ENCODE data around the gene BCL2. TPM values are rescaled to one million over a fixed set of nuclear protein-coding genes. Genes with fewer than 3 reads are reported as not detected.

Gene BCL2
- total RNA-seq, 1 experiment from 2014 or later = 2.5 TPM

- RAD21 ChIA-PET (ENCODE audit: low non-redundant PET in 1 of 2, low total read pairs in 2 of 2, uncharacterized antibody in 2 of 2, unreplicated experiment in 2 of 2) = no interaction called here
- intact Hi-C loops (cut with micrococcal nuclease) = loop anchor here (10.0 kb wide), 1 partner anchor 841 kb away; no protein-coding TSS in a partner anchor
- BruUV-seq (replicated peaks) = no TSS peak
Observed at GRCh38 chr18:63326011-63326410, 6.4 kb upstream of the BCL2 start.

GRCh38 chr18:63325086-63325686, 5.6 kb upstream of the BCL2 start:
- ATAC-seq (no peak), DNase-seq (ENCODE audit: low read depth, low spot score) (no peak)
- RAD21 ChIA-PET (ENCODE audit: low non-redundant PET in 1 of 2, low total read pairs in 2 of 2, uncharacterized antibody in 2 of 2, unreplicated experiment in 2 of 2) = no interaction called here
- Histone ChIP-seq H3K36me3 (ENCODE audit: control insufficient read depth in 1 of 2, insufficient read depth in 2 of 2, low read length in 2 of 2) (no peaks in the 10 kb centered on the region), H3K4me1 (ENCODE audit: control insufficient read depth in 1 of 2, insufficient read depth in 2 of 2, low read length in 2 of 2) (peaks cover 5 to 15% of the 10 kb centered on the region in 2 experiments; a peak in 2 of 4 replicates), H3K9me3 (ENCODE audit: control insufficient read depth in 1 of 2, insufficient read depth in 1 of 2, low read depth in 1 of 2, low read length in 2 of 2) (no peaks in the 10 kb centered on the region), H3K27ac (ENCODE audit: low read depth, low read length) (no peak overlapping the region), H3K27me3 (ENCODE audit: insufficient read depth, low read length) (no peaks in the 10 kb centered on the region), H3K9me2 (ENCODE audit: insufficient read depth) (no peaks in the 10 kb centered on the region), H3K4me3 (replicated peaks in 1 of 2; ENCODE audit: low read depth in 1 of 2, low read length in 2 of 2) (no peak overlapping the region), H3K4me2 (ENCODE audit: low read length) (no peak overlapping the region), H2AFZ (ENCODE audit: low read depth, low read length, poor library complexity, severe bottlenecking) (no peak overlapping the region), H3K79me2 (ENCODE audit: insufficient read depth, low read length) (no peaks in the 10 kb centered on the region), H3K9ac (ENCODE audit: low read length) (no peak overlapping the region), H4K20me1 (ENCODE audit: insufficient read depth) (no peaks in the 10 kb centered on the region)
- TF ChIP-seq RAD21 (IDR thresholded peaks at IDR 0.05; ENCODE audit: low read depth) (no peak), FOSL1 (IDR thresholded peaks at IDR 0.05; ENCODE audit: low read depth) (no peak), CEBPB (IDR thresholded peaks at IDR 0.05; ENCODE audit: low read depth) (no peak), YY1 (IDR thresholded peaks at IDR 0.05; ENCODE audit: extremely low read depth, insufficient replicate concordance, low read depth, low read length) (no peak), SIN3A (IDR thresholded peaks at IDR 0.05; ENCODE audit: low read depth) (no peak), MAX (IDR thresholded peaks at IDR 0.05) (no peak), SRF (IDR thresholded peaks at IDR 0.05; ENCODE audit: low read depth) (no peak)
- POLR2A ChIA-PET = no interaction called here
- BruUV-seq (replicated peaks) = no TSS peak
- CTCF ChIA-PET = interaction anchor here (0.9 to 4.2 kb wide), 5 partner anchors 114 to 309 kb away, joined by 3 to 18 read pairs (median 4); no protein-coding TSS in a partner anchor
- intact Hi-C loops (cut with micrococcal nuclease) = loop anchor here (10.0 kb wide), 1 partner anchor 840 kb away; no protein-coding TSS in a partner anchor

More at GRCh38 chr18:63326011-63326410, 6.4 kb upstream of the BCL2 start:
- Histone ChIP-seq H3K36me3 (ENCODE audit: control insufficient read depth in 1 of 2, insufficient read depth in 2 of 2, low read length in 2 of 2) (0 out of 4 replicates have a peak, but pooled peaks cover 0 to 2% of the 10 kb centered on the region in 2 experiments), H3K27me3 (ENCODE audit: insufficient read depth, low read length) (no peaks in the 10 kb centered on the region), H3K9me3 (ENCODE audit: control insufficient read depth in 1 of 2, insufficient read depth in 1 of 2, low read depth in 1 of 2, low read length in 2 of 2) (no peaks in the 10 kb centered on the region), H3K4me1 (ENCODE audit: control insufficient read depth in 1 of 2, insufficient read depth in 2 of 2, low read length in 2 of 2) (peaks cover 5 to 9% of the 10 kb centered on the region in 2 experiments; a peak in 2 of 4 replicates), H4K20me1 (ENCODE audit: insufficient read depth) (no peaks in the 10 kb centered on the region), H3K9me2 (ENCODE audit: insufficient read depth) (no peaks in the 10 kb centered on the region), H2AFZ (ENCODE audit: low read depth, low read length, poor library complexity, severe bottlenecking) (no peak overlapping the region), H3K4me3 (replicated peaks in 1 of 2; ENCODE audit: low read depth in 1 of 2, low read length in 2 of 2) (no peak overlapping the region), H3K79me2 (ENCODE audit: insufficient read depth, low read length) (no peaks in the 10 kb centered on the region), H3K9ac (ENCODE audit: low read length) (no peak overlapping the region), H3K27ac (ENCODE audit: low read depth, low read length) (no peak overlapping the region), H3K4me2 (ENCODE audit: low read length) (no peak overlapping the region)
- ATAC-seq = no peak
- ChIA-PET CTCF (interaction anchor here (1.6 to 1.9 kb wide), 3 partner anchors 113 to 301 kb away, joined by 4 to 8 read pairs (median 4); no protein-coding TSS in a partner anchor), POLR2A (no interaction called here)
- TF ChIP-seq FOSL1 (IDR thresholded peaks at IDR 0.05; ENCODE audit: low read depth) = no peak
- TF ChIP-seq YY1 (IDR thresholded peaks at IDR 0.05; ENCODE audit: extremely low read depth, insufficient replicate concordance, low read depth, low read length) = no peak
- no peak for TF ChIP-seq SP1 (IDR thresholded peaks at IDR 0.05; ENCODE audit: low read depth)
- TF ChIP-seq TCF7L2 (IDR thresholded peaks at IDR 0.05; ENCODE audit: borderline replicate concordance, extremely low read depth, insufficient read depth, insufficient read length) = no peak
- no peak for TF ChIP-seq POLR2A (IDR thresholded peaks at IDR 0.05; ENCODE audit: borderline replicate concordance, extremely low read depth, insufficient read depth, insufficient read length)
- no peak for TF ChIP-seq ATF3 (IDR thresholded peaks at IDR 0.05)
- no peak for TF ChIP-seq RAD21 (IDR thresholded peaks at IDR 0.05; ENCODE audit: low read depth)
- no peak for DNase-seq (ENCODE audit: low read depth, low spot score)
